Thyroid gland (tissue), 4 donors: ENCODE results near the gene SPR. TPM values are rescaled to one million over a fixed set of nuclear protein-coding genes. Genes with fewer than 3 reads are reported as not detected.
A peak's percentile ranks its signal among the peaks of the same experiment; 100 is the strongest.

ENCODE experiments used
- DNase-seq, 2 donors: peaks; one replicate each; pipeline ENCODE4 v3.0.0-alpha.2; 2019
- H3K27ac ChIP-seq, 3 donors: fragments of 200-600 bp; sonication (generic); 1 replicate in 2 of 3; 2 replicates in 1 of 3; pipeline ENCODE4 v1.5.1; 2016 to 2019; ENCODE audit warnings: mild to moderate bottlenecking in 1 of 3, moderate library complexity in 1 of 3
- H3K27me3 ChIP-seq: fragments of 200-600 bp; sonication (generic); one replicate; pipeline ENCODE4 v1.5.1; 2019
- H3K36me3 ChIP-seq, 2 donors: fragments of 200-600 bp; sonication (generic); one replicate each; pipeline ENCODE4 v1.5.1; 2016 to 2019
- H3K4me1 ChIP-seq, 2 donors: fragments of 200-600 bp; sonication (generic); one replicate each; pipeline ENCODE4 v1.5.1; 2017 to 2019
- H3K4me3 ChIP-seq, 3 donors: fragments of 200-600 bp; sonication (generic); replicated peaks in 1 of 3; 1 replicate in 2 of 3; 2 replicates in 1 of 3; pipeline ENCODE4 v1.5.1; 2016; ENCODE audit warnings: mild to moderate bottlenecking in 1 of 3
- H3K9me3 ChIP-seq: fragments of 200-600 bp; sonication (generic); one replicate; pipeline ENCODE4 v1.5.1; 2017
- POLR2A ChIP-seq, 2 donors: fragments of 450-650 bp; IDR thresholded peaks; one replicate each; pipeline ENCODE4 v1.6.1; 2017; ENCODE audit warnings: antibody characterized with exemption in 2 of 2, mild to moderate bottlenecking in 2 of 2, moderate library complexity in 1 of 2
- WGBS, 2 donors: methylation state at CpG; one replicate each; pipeline ENCODE4 v1.1.5; 2017; 5-methylcytosine and 5-hydroxymethylcytosine counted together
- intact Hi-C: fragments of 100-400 bp; cut with DNase I; formaldehyde crosslinking; loops from one replicate; pipeline ENCODE4 v1.15.1; 2023
- total RNA-seq, 4 donors: library from RNA; depleted of rRNA; stranded (reverse); fragments of >200 nt; gene quantifications; one replicate each; pipeline ENCODE4 v1.2.3, GENCODE V29; 2016
- TF ChIP-seq, protein P1 (sequence below), 6 experiments: fragments of 200-600 bp in 3 of 6; fragments of 450-650 bp in 3 of 6; sonication (generic) in 3 of 6; IDR thresholded peaks; one replicate each; pipeline ENCODE4 v1.5.1; 2016 to 2019; ENCODE audit warnings: antibody characterized with exemption in 6 of 6, mild to moderate bottlenecking in 2 of 6, inconsistent platforms in 1 of 6, moderate library complexity in 1 of 6

The SPR gene
- total RNA-seq, 4 donors from 2014 or later: 29.4 to 83.0 (median 55.9) TPM

DNA sequence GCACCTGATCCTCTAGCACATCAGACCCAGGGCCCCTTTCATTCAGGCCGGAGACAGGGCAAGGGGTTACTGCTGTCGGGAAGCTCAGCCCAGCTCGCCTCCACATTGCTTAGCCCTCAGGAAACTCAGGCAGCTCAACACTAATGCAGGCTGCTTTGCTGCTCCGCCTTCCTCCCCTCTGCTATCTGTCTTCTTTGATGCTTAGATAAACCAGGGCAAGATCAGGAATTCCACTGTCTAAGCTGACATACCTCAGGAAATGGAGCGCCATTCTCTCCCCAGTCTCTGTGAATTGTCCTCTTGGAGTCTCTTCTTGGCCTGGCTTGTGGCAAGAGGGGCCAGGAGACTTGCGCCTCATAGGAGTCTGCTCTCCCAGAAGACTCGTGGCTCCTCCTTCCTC is 35.9 kb upstream of the SPR start:
- Histone ChIP-seq H3K4me3 (no peak overlapping the region), H3K36me3 (no peaks in the 10 kb centered on the region), H3K4me1 (no peaks in the 10 kb centered on the region), H3K9me3 (no peaks in the 10 kb centered on the region), H3K27me3 (no peaks in the 10 kb centered on the region), H3K27ac (no peak overlapping the region)
- DNase-seq: no peak
- intact Hi-C loops: no loop called here
- 66 to 73% methylated on average over 5 to 6 of the region's 7 CpGs for WGBS, 2 donors
- TF ChIP-seq, protein P1, sequence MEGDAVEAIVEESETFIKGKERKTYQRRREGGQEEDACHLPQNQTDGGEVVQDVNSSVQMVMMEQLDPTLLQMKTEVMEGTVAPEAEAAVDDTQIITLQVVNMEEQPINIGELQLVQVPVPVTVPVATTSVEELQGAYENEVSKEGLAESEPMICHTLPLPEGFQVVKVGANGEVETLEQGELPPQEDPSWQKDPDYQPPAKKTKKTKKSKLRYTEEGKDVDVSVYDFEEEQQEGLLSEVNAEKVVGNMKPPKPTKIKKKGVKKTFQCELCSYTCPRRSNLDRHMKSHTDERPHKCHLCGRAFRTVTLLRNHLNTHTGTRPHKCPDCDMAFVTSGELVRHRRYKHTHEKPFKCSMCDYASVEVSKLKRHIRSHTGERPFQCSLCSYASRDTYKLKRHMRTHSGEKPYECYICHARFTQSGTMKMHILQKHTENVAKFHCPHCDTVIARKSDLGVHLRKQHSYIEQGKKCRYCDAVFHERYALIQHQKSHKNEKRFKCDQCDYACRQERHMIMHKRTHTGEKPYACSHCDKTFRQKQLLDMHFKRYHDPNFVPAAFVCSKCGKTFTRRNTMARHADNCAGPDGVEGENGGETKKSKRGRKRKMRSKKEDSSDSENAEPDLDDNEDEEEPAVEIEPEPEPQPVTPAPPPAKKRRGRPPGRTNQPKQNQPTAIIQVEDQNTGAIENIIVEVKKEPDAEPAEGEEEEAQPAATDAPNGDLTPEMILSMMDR (IDR thresholded peaks at IDR 0.05): no peak
- no peak for TF ChIP-seq POLR2A (IDR thresholded peaks at IDR 0.05)

DNA sequence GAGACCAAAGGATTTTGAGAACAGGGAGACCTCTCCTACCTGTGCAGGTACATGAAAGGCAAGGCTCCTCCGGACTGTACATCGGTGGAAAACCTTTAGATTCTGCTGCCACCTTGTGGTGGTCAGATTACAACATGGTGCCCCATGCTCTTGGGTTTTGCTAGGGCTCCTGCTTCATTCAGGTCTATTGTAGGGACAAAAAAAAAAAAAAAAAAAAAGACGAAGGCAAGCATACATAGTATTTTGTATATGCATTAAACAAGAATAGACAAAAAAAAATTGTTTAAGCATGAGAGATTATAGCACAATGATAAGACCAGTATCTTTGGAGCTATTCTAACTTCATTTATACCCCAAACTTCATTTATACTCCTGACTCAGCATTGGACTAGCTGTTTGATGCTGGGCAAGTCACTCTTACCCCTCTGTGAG is 27.4 kb upstream of the SPR start:
- 2% methylated on average over 3 of the region's 3 CpGs for WGBS, 2 donors
- intact Hi-C loops: loop anchor here (5.0 kb wide), 1 partner anchor 88 kb away; no protein-coding TSS in a partner anchor
- Histone ChIP-seq H3K27ac (no peak overlapping the region), H3K27me3 (no peaks in the 10 kb centered on the region), H3K4me1 (peaks cover 0 to 5% of the 10 kb centered on the region in 2 donors), H3K4me3 (no peak overlapping the region), H3K9me3 (no peaks in the 10 kb centered on the region), H3K36me3 (no peaks in the 10 kb centered on the region)
- TF ChIP-seq, protein P1 (IDR thresholded peaks at IDR 0.05): peak; percentile 45 to 76 (median 54)
- no peak for TF ChIP-seq POLR2A (IDR thresholded peaks at IDR 0.05)
- peak; percentile 72 for DNase-seq

DNA sequence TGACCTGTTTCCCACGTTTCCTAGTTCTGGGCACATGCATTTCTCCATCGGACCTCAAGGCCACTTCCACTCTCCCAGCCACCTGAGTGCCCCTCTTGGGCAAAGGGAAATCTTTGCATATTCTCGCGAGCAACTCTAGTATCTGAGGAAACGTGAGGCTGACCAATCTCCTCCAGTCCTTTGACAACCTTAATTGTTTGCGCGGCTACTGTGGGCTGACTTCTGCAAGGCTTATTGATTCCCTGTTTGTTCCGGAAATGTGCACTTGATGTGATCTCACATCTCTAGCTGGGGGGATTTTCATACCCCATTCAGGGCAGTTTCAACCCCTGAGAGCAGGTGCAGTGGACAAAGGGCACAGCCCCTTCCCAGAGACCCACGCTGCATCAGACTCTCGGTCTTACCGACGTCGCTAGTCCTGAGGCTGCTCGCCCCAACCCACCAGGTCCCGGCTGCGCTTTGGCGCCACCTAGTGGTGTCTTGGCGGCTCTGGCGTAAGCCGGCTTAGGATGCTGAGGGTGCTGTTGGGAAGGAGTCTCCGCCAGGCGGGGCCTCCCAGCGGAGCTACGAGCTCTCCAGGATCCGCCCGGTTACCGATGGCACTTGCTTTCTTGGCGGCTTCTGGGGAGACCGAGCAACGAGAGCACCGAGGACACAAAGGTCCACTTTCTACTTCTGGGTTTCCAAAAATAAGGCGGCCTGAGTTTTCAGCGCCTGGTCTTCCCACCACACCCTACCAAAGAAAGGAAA is 24.8 kb upstream of the SPR start:
- TF ChIP-seq POLR2A (IDR thresholded peaks at IDR 0.05): no peak
- TF ChIP-seq, protein P1 (IDR thresholded peaks at IDR 0.05): peak; percentile 69 to 99 (median 90)
- WGBS, 2 donors: 13 to 14% methylated on average over 14 to 19 of the region's 33 CpGs
- no peaks in the 10 kb centered on the region for H3K27me3 ChIP-seq
- no peak overlapping the region for H3K4me3 ChIP-seq
- H3K27ac ChIP-seq: no peak overlapping the region
- no peaks in the 10 kb centered on the region for H3K36me3 ChIP-seq
- peaks cover 0 to 5% of the 10 kb centered on the region in 2 donors for H3K4me1 ChIP-seq
- H3K9me3 ChIP-seq: no peaks in the 10 kb centered on the region
- intact Hi-C loops: no loop called here
- peak; percentile 83 to 87 for DNase-seq

DNA sequence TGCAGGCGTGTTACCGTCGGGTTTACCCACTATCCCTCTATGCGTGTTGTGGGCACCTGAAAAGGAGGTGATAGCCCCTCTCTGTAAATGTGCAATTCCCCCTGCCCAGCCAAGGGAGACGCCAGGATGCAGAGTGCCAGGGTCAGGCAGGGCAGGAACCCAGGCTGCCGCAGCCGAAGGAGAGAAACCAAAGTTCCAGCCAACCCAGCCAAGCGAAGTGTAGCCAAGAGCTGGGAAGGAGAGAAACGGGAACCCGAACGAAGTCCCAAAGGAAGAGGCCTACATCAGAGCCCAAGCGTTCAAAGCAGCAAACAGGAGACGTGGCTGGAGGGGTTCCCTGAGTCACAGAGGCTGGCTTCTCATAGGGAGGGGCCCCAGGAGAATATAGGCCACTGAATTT is 24.2 kb upstream of the SPR start:
- intact Hi-C loops: no loop called here

DNA sequence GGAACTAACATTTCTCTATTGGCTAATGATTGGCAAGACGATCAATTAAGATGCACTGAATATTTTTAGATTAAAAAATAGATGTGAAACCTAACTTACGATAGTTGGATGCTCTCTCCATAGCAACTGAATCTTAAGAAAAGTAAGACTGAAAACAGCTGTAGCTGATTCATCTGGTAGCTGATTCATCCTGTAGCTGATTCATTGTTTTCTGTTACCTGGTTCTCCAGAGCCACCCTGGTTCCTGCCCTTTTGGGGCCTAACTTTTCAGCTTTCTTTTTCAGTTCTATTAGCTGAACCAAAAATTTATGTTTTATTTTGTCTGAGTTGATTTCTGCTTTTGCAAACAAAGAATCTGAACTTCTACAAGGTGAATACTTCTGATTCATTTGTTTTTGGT is 22.7 kb upstream of the SPR start:
- Histone ChIP-seq H3K36me3 (no peaks in the 10 kb centered on the region), H3K4me3 (no peak overlapping the region), H3K9me3 (no peaks in the 10 kb centered on the region), H3K27me3 (no peaks in the 10 kb centered on the region), H3K27ac (no peak overlapping the region), H3K4me1 (peaks cover 0 to 5% of the 10 kb centered on the region in 2 donors)
- intact Hi-C loops: no loop called here
- TF ChIP-seq, protein P1 (IDR thresholded peaks at IDR 0.05): no peak
- no peak for TF ChIP-seq POLR2A (IDR thresholded peaks at IDR 0.05)
- 40 to 59% methylated on average over 2 of the region's 2 CpGs for WGBS, 2 donors
- no peak for DNase-seq

More for the DNA sequence above, 24.2 kb upstream of the SPR start:
- DNase-seq: no peak
- TF ChIP-seq, protein P1 (IDR thresholded peaks at IDR 0.05): no peak
- no peak for TF ChIP-seq POLR2A (IDR thresholded peaks at IDR 0.05)
- no peaks in the 10 kb centered on the region for H3K9me3 ChIP-seq
- peaks cover 0 to 5% of the 10 kb centered on the region in 2 donors for H3K4me1 ChIP-seq
- H3K27ac ChIP-seq: no peak overlapping the region
- H3K27me3 ChIP-seq: no peaks in the 10 kb centered on the region
- 25 to 39% methylated on average over 13 of the region's 13 CpGs for WGBS, 2 donors
- no peak overlapping the region for H3K4me3 ChIP-seq
- H3K36me3 ChIP-seq: no peaks in the 10 kb centered on the region
